Fibroblast of villous mesenchyme (primary cell): ENCODE data around the gene LAP3. TPM values are rescaled to one million over a fixed set of nuclear protein-coding genes. Genes with fewer than 3 reads are reported as not detected.
A peak's percentile ranks its signal among the peaks of the same experiment; 100 is the strongest.
"Not testable (repeated sequence)": the region's sequence is repeated elsewhere in the genome, so short reads cannot be mapped to it uniquely, and the experiment has no call there.

Source experiments
- DNase-seq: peaks from one replicate; pipeline ENCODE4 v3.0.0-alpha.2; 2010; ENCODE audit warnings: low read depth
- H3K4me3 ChIP-seq: 2 replicates; pipeline ENCODE4 v1.5.1; 2011; ENCODE audit warnings: low read depth, mild to moderate bottlenecking, low read length
- total RNA-seq: library from RNA; depleted of rRNA; stranded (reverse); fragments of >200 nt; gene quantifications from 2 replicates; pipeline ENCODE4 v1.2.3, GENCODE V29; 2012
- TF ChIP-seq, protein P1 (sequence below): IDR thresholded peaks from 2 replicates; pipeline ENCODE4 v1.5.1; 2012; ENCODE audit warnings: low read depth, mild to moderate bottlenecking, low read length; ENCODE audit not compliant: insufficient read depth

The LAP3 gene
- total RNA-seq = 94.6 and 115 TPM in 2 replicates

DNA sequence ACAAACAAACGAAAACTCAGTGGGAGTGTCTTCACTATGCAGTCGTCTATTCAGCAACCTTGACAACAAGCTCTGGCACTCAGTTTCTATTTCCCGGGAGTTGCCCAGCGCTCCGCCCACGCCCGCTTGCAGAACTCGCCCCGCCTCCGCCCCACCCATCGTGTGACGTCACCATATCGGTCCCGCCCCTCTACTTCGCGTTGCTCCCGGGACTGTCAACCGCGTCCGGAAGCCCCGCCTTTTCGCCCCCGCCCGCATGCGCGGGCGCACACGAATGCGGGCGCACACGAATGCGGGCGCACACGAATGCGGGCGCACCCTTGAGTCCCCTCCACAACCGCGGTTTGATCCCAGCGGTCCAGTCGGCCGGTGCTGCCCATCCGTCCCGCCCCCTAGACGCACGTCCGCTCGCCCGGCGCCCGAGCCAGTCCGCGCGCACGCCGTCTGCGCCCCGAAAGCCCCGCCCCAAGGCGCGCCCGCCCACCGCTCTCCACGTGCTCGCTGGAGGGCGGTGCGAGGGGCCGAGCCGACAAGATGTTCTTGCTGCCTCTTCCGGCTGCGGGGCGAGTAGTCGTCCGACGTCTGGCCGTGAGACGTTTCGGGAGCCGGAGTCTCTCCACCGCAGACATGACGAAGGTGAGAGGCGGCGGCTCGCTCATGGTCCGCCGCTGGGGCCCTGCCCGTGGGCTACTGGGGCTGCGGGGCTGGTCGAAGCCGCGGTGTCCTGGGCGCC lies at the start of gene LAP3:
LAP3 (plus strand) TSS at position 267 of the 733 bp plus-strand sequence; CDS start at position 535, 268 bp downstream.
- peak within 1 kb of the TSS; percentile 85 for H3K4me3 ChIP-seq
- TF ChIP-seq, protein P1, sequence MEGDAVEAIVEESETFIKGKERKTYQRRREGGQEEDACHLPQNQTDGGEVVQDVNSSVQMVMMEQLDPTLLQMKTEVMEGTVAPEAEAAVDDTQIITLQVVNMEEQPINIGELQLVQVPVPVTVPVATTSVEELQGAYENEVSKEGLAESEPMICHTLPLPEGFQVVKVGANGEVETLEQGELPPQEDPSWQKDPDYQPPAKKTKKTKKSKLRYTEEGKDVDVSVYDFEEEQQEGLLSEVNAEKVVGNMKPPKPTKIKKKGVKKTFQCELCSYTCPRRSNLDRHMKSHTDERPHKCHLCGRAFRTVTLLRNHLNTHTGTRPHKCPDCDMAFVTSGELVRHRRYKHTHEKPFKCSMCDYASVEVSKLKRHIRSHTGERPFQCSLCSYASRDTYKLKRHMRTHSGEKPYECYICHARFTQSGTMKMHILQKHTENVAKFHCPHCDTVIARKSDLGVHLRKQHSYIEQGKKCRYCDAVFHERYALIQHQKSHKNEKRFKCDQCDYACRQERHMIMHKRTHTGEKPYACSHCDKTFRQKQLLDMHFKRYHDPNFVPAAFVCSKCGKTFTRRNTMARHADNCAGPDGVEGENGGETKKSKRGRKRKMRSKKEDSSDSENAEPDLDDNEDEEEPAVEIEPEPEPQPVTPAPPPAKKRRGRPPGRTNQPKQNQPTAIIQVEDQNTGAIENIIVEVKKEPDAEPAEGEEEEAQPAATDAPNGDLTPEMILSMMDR = no peak
- DNase-seq = peak; percentile 98

DNA sequence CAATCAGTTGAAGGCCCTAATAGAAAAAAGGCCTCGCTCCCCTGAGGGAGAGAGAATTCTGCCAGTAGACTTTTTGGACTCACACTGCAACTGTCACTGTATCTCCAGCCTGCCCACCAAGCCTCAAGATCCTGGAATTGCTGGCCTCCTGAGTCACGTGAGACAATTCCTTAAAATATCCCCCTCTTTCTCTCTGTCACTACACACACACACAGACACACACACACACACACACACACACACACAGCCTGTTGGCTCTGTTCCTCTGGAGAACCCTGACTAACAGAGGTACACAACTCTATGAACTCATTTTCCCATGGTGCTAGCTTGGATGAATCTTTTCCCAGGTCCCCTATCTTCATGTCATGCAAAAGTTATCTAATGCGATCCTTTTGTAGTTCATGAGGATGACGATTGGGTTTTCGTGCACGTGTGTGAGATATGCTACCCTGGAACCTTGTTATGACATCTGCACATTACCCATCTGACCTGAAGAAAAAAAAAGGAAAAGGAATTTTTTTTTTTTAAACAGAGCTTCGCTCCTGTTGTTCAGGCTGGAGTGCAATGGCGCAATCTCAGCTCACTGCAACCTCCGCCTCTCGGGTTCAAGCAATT lies 48.3 kb upstream of the LAP3 start:
- TF ChIP-seq, protein P1 = no peak
- no peak overlapping the region for H3K4me3 ChIP-seq
- no peak for DNase-seq

DNA sequence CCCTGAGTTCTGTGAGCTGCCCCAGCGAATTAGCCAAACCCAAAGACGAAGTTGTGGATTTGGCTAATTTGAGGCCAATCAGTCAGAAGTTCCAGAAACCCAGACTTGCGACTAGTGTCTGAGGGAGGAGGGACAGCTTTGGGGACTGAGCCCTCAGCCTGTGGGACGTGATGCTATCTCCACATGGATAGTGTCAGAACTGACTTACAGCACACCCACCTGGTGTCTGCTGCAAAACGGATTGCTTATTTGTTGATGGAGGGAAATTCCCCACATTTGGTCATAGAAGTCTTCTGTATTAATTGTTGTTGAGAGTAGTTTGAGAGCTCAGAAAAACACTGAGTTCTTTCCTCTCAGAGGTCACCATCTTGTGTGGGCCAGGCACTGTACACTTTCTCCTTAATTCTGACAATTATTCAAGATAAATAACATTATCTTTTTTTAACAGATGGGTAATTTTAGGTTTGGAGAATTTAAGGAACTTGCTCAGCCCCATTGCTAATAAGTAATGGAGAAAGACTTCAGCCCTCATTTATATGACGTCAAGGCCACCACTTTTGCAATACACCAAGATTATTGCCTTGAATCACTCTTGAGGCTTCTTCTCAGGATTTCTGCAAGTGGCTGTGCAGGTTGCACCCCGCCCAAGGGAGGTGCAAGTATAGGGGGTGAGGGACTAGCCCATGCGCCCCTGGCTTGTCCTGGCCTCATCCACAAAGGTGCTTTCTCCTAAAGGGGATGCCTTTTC lies 45.3 kb upstream of the LAP3 start:
- no peak overlapping the region for H3K4me3 ChIP-seq
- TF ChIP-seq, protein P1 = no peak
- DNase-seq = no peak

DNA sequence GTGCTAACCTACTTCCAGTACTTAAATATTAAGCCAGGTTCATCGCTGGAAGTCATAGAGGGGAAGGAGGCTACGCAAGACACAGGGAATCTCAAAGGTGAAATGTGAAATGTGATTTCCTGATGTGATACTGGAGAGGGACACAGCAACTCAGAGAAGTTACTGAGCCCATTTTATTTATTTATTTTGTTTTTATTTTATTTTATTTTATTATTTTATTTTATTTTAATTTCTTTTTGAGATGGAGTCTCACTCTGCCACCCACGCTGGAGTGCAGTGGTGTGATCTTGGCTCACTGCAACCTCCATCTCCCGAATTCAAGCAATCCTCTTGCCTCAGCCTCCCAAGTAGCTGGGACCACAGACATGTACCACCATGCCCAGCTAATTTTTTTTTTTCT lies 42.3 kb upstream of the LAP3 start:
- H3K4me3 ChIP-seq = no peak overlapping the region
- DNase-seq = no peak
- TF ChIP-seq, protein P1 = no peak

DNA sequence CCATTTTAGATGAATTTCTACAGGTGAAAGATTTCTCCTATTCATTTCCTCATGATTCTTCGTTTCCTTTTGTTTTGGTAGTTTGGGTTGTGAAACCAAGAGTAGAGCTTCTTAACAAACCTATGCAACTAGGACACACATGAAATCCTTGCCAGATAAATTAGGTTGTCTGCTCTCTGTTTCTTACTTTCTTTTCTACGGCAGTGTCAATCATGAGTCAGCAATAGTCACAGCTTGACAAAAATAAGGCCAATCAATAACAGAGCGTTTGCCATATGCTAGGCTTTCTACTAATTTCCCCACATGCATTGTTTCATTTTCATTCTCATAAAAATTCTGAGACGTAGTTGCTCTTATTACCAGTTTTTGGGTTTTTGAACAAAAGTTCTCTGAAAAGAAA lies 41.8 kb upstream of the LAP3 start:
- no peak for DNase-seq
- H3K4me3 ChIP-seq = no peak overlapping the region
- TF ChIP-seq, protein P1 = no peak

DNA sequence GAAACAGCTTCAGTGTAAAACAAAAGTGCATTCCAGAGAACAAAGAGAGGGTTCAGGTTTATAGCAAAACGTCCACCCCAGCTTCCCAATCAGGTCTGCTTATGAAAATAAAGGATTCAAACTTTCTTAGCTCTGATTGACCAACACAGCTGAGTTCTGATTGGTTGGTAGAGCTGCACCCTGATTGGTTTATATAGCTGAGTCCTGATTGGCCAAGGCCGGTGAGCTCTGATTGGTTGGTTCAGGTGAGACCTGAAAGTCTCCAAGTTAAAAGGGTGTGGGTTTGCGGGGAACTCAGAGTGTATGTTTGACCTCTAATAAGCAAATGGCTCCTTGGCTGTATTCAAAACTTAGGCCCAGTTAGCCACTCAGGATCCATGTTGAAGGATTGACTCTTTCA lies 41.1 kb upstream of the LAP3 start:
- TF ChIP-seq, protein P1 = no peak
- DNase-seq = no peak
- H3K4me3 ChIP-seq = no peak overlapping the region

DNA sequence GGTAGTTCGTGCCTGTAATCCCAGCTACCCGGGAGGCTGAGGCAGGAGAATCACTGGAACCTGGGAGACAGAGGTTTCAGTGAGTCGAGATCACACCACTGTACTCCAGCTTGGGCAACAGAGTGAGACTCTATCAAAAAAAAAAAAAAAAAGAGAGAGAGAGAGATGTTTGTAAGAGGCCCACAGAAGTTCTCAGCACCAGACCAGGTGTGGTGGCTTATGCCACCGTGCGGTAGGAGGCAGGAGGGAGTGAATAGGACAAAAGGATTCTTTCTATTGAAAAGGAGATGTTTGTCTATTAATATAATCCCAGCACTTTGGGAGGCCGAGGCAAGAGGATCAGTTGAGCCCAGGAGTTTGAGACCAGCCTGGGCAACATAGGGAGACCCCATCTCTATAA lies 39.9 kb upstream of the LAP3 start:
- DNase-seq, H3K4me3 ChIP-seq: not testable (repeated sequence)
